ENCODE results near the gene OLFM3.

Gene OLFM3

GRCh38 chr1:101945884-101946283, 50.8 kb downstream of the OLFM3 start:
- no peak for DNase-seq (ENCODE audit: low read depth in 2 of 3, low spot score in 2 of 3)

DNA sequence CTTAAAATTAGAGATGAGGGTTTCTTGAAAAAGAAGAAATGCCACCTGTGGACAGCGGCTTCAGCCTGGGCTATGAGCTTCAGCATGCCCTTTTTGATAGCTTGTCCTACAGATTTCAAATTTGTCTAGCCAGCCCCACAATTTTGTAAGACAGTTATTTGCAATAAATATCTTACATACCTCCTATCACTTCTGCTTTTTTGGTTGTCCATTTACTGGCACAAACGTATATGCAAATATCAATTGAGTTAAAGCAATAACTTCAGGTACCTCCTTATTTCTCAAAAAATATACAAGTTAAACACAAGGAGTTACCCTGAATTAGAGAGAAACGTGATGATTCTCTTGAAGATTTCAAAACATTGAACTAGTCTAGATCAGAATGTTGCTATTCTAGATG, 53.5 kb downstream of the OLFM3 start:
- DNase-seq (ENCODE audit: low read depth in 2 of 3, low spot score in 2 of 3): no peak

GRCh38 chr1:101942516-101943193, 54.1 kb downstream of the OLFM3 start:
- DNase-seq (ENCODE audit: low read depth in 2 of 3, low spot score in 2 of 3): no peak

DNA sequence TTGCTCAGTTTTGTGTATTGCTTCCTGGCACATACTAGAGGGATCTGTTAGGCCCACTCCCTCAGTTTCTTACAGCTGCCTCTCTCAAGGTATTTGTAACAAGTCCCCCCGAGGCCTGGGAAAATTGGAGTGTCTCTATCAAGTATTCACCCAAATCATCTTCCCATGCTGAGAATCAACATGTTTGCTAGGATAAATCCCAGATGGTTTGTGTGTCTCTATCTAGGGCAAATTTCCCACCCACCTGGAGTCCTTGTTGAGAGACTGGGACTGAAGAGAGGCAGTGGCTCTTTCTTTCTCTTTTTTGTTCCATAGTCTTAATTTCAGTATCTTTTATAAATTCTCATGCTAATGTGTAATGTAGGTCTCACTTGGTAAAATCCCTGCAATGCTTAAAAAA, 58.0 kb downstream of the OLFM3 start:
- no peak for DNase-seq (ENCODE audit: low read depth in 2 of 3, low spot score in 2 of 3)

DNA sequence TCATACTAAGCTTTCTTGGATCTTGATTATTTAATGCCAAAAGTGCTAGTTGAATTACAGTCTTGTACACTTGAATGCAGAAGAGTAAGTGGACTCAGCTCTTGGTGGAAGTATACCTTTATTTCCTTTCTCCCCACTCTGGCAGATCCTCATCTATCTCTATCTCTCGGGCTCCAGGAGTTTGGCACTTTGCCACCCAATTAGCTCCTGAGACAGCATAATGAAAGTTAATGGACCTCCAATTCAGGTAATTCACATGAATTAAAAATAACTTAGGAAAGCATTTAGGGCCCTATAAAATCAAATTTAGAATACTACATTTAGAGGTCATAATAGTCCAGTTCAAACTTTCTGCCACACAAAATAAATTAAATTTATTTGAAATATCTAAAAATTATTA, 67.4 kb downstream of the OLFM3 start:
- DNase-seq (ENCODE audit: low read depth in 2 of 3, low spot score in 2 of 3): no peak

- no peak for DNase-seq (ENCODE audit: low read depth in 2 of 3, low spot score in 2 of 3)
Observed at GRCh38 chr1:101928829-101929228, 67.9 kb downstream of the OLFM3 start.

- no peak for DNase-seq (ENCODE audit: low read depth in 2 of 3, low spot score in 2 of 3)
Observed at GRCh38 chr1:101924700-101925099, 72.0 kb downstream of the OLFM3 start.

- DNase-seq (ENCODE audit: low read depth in 2 of 3, low spot score in 2 of 3): no peak
Observed at GRCh38 chr1:101920577-101920976, 76.1 kb downstream of the OLFM3 start.

- DNase-seq (ENCODE audit: low read depth in 2 of 3, low spot score in 2 of 3): no peak
Observed at GRCh38 chr1:101918277-101918676, 78.4 kb downstream of the OLFM3 start.

DNA sequence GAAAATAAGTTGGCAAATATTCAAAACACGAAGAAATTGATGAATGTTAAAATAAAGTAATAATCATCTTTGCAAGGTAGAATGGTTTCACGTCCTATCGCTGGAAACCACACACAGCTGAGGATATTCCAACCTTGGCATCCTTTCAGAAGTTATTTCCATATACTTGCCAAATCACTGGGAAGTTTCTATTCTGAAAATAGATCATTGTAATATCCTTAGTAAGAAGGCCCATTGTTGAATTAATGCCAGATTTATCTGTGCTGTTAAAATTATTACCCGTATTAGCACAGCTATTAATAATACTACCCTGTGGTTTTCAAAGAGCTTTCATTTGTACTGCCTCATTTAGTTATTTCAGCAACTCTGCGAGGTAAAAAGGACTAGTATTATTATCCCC, 81.1 kb downstream of the OLFM3 start:
- DNase-seq (ENCODE audit: low read depth in 2 of 3, low spot score in 2 of 3): no peak

- DNase-seq (ENCODE audit: low read depth in 2 of 3, low spot score in 2 of 3): no peak
Observed at GRCh38 chr1:101914473-101915242, 82.1 kb downstream of the OLFM3 start.

DNA sequence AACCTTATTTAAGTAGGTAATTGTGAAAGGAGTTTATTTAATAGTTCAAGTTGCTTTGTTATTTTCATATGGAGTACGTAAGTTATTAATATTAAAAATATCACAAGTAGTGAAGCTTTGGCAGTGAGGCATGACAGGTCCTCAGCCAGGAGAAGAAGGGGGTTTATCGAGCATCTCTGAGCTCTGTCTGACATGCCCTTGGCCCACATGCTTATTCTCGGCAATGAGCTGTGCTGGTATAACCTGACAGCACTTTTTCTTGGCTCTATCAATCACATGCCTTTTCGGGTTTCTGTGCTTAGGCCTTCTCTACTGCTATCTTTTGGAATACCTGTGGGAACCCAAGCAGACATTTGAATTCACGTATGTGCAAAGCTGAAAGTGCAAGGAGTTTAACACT, 84.8 kb downstream of the OLFM3 start:
- DNase-seq (ENCODE audit: low read depth in 2 of 3, low spot score in 2 of 3): no peak

- no peak for DNase-seq (ENCODE audit: low read depth in 2 of 3, low spot score in 2 of 3)
Observed at GRCh38 chr1:101908980-101909379, 87.7 kb downstream of the OLFM3 start.

- no peak for DNase-seq (ENCODE audit: low read depth in 2 of 3, low spot score in 2 of 3)
Observed at GRCh38 chr1:101907264-101907663, 89.5 kb downstream of the OLFM3 start.

DNA sequence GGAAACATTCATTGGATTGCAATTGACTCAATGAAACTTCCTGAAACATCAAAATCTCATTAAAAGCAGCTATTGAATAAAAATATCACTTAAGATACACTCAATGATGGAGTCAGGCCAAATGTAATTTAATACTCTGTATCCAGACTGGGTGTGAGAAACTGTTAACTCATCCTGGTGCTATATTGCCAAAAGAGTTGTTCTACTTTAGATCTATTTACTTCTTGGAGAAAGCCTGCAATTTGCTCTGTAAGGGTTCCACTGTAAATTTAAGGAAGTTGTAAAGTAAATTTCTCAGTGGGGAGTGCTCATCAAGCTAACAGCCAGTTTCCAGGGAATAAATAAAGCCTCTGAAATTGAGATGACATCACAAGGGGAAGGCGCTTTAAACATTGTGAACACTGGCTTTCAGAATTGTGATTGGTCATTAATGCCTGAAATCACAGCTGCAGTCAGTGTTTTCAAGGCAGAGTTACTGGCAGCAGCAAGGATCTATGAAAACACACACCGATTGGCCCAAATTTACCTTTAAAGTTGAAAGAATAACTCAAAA, 91.4 kb downstream of the OLFM3 start:
- DNase-seq (ENCODE audit: low read depth in 2 of 3, low spot score in 2 of 3): no peak

- no peak for DNase-seq (ENCODE audit: low read depth in 2 of 3, low spot score in 2 of 3)
Observed at GRCh38 chr1:101902199-101902598, 94.5 kb downstream of the OLFM3 start.

DNA sequence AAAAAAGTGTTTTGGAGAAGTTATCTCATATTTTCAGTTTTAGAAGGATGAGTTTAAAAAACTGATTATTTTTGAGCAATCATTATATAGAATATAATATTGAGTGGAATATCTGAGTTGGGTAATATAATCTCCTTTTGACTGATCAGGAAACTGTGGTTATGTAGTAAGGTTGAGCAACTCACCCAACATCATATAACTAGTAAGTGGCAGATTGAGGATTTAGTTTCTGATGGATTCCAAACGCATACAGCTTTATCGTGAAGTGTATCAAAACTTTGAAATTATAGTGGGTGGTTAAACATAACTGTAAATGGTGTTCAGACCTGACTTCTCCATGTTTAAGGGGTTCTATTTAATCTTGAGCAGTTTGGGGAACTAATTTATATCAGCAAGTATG, 98.6 kb downstream of the OLFM3 start:
- DNase-seq (ENCODE audit: low read depth in 2 of 3, low spot score in 2 of 3): no peak

DNA sequence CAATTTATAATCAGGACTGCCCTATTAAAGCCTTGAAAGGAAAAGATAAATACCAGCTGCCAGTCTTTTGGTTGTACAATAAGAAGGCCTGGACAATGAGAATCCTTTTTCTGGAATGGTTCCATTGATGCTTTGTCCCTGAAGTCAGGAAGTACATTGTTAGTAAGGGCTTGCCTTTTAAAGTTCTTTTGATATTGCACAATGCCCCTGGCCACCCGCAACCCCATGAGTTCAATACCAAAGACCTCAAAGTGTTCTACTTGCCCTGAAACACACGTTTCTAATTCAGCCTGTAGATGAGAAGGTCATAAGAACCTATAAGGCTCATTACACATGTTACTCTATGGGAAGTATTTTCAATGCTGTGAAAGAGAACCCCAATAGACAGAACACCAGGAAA, 112.1 kb downstream of the OLFM3 start:
- DNase-seq (ENCODE audit: low read depth in 2 of 3, low spot score in 2 of 3): no peak

DNA sequence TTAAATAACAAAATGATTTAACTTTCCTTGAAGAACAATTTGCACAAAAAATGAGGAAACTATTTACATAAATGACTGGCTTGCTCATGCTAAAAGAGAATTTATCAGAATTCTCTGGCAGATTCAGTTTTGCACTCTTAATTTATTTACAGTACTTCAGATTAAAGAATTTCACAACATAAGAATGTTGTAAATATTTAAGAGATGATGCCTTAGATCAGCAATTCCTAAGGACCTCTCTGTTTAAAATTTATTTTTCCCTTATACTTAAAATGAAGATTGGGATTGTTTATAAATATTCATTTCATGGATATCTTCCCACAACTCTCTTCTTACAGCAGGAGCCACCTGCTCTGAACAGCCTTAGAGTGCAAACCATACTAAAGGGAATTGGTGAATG, 120.8 kb downstream of the OLFM3 start:
- no peak for DNase-seq (ENCODE audit: low read depth in 2 of 3, low spot score in 2 of 3)

GRCh38 chr1:101873672-101874071, 123.1 kb downstream of the OLFM3 start:
- no peak for DNase-seq (ENCODE audit: low read depth in 2 of 3, low spot score in 2 of 3)

DNA sequence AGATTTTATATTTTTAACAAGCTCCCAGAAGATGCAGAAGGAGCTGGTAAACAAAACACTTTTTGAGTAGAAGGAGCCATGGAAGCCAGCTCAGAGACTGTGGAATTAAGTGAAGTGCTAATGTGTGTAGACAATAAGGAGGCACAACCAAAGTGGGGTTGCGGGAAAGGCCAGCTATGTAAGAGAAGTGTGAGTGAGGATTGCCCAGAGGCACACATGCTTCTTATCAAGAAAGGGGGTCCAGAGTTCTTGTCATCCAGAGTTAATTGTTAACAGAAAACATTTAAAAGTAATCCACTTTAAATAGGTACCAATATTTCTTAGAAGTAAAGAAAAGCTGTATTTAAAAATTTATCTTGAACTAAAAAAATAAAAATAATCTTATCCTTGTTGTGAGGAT, 136.8 kb downstream of the OLFM3 start:
- DNase-seq (ENCODE audit: low read depth in 2 of 3, low spot score in 2 of 3): no peak

- DNase-seq (ENCODE audit: low read depth in 2 of 3, low spot score in 2 of 3): no peak
Observed at GRCh38 chr1:101854271-101854670, 142.5 kb downstream of the OLFM3 start.

DNA sequence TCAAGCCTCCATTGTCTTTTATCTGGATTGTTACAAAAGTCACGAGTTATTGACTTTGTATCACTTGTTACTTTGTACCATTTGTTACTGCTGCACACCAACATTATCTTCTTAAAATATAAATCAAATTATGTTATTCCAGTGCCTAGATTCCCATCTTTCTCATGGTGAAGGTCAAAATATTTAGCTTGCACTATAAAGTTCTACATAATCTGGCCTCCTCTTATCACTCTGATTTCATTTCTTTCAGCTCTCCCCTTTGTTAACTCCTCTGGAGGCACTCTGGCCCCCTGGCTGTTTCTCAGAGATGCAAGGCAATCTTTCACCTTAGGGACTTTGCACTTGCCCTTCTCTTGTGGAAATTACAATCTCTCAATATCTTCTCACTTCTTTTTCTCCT, 143.8 kb downstream of the OLFM3 start:
- DNase-seq (ENCODE audit: low read depth in 2 of 3, low spot score in 2 of 3): no peak

All from activated CD8-positive, alpha-beta memory T cell treated with anti-CD3 and anti-CD28 coated beads for 48 hours (primary cell).